OCI-LY3 (cell line): ENCODE data around the gene FGD5.

Source experiments
- H2AFZ ChIP-seq: fragments of 200-600, 300-600 bp; shearing (Covaris generic); 2 replicates; pipeline ENCODE4 v1.6.0; 2014; ENCODE audit warnings: antibody characterized with exemption, low read depth, low read length
- H3K27ac ChIP-seq: fragments of 200-600, 300-600 bp; sonication (generic); 2 replicates; pipeline ENCODE4 v1.5.1; 2014; ENCODE audit warnings: mild to moderate bottlenecking, low read length, moderate library complexity, mixed read lengths
- H3K27me3 ChIP-seq: fragments of 200-600, 300-600 bp; sonication (generic); 2 replicates; pipeline ENCODE4 v1.6.1; 2014; ENCODE audit warnings: low read depth, low read length, mixed read lengths
- H3K36me3 ChIP-seq: fragments of 200-600, 300-600 bp; sonication (generic); replicated peaks from 2 replicates; pipeline ENCODE3; 2014; ENCODE audit warnings: low read depth, low read length, mixed read lengths
- H3K4me1 ChIP-seq: fragments of 300-600, 200-600 bp; sonication (generic); 2 replicates; pipeline ENCODE4 v1.6.1; 2014; ENCODE audit warnings: low read length, mixed read lengths
- H3K4me2 ChIP-seq: fragments of 200-600, 300-600 bp; sonication (generic); 2 replicates; pipeline ENCODE4 v1.6.1; 2014; ENCODE audit warnings: low read length, mixed read lengths
- H3K4me3 ChIP-seq: fragments of 300-600, 200-600 bp; sonication (generic); 2 replicates; pipeline ENCODE4 v1.5.1; 2014; ENCODE audit warnings: antibody characterized with exemption, mild to moderate bottlenecking, low read length, moderate library complexity
- H3K79me2 ChIP-seq: fragments of 300-600, 200-600 bp; shearing (Covaris generic); 2 replicates; pipeline ENCODE4 v1.6.1; 2014; ENCODE audit warnings: mild to moderate bottlenecking, low read length, mixed read lengths
- H3K9ac ChIP-seq: fragments of 300-600, 200-600 bp; shearing (Covaris generic); 2 replicates; pipeline ENCODE4 v1.6.0; 2014; ENCODE audit warnings: mild to moderate bottlenecking, low read length, moderate library complexity
- H3K9me3 ChIP-seq: fragments of 200-600, 300-600 bp; shearing (Covaris generic); 2 replicates; pipeline ENCODE4 v1.6.1; 2014; ENCODE audit warnings: low read length, mixed read lengths; ENCODE audit not compliant: insufficient read depth
- H4K20me1 ChIP-seq: fragments of 200-600, 300-600 bp; sonication (generic); 2 replicates; pipeline ENCODE4 v1.6.1; 2016; ENCODE audit warnings: low read length, mixed read lengths; ENCODE audit not compliant: insufficient read depth
- EZH2phosphoT487 ChIP-seq: fragments of 200-600 bp; shearing (Covaris generic); IDR thresholded peaks from 2 replicates; pipeline ENCODE4 v1.6.1; 2018; ENCODE audit warnings: antibody characterized with exemption, mixed run types, low read depth
- TF ChIP-seq, protein P1 (sequence below): fragments of 200-600, 300-600 bp; sonication (generic); IDR thresholded peaks from 2 replicates; pipeline ENCODE4 v1.5.1; 2014; ENCODE audit warnings: antibody characterized with exemption, low read length, low read depth

FGD5 gene

DNA sequence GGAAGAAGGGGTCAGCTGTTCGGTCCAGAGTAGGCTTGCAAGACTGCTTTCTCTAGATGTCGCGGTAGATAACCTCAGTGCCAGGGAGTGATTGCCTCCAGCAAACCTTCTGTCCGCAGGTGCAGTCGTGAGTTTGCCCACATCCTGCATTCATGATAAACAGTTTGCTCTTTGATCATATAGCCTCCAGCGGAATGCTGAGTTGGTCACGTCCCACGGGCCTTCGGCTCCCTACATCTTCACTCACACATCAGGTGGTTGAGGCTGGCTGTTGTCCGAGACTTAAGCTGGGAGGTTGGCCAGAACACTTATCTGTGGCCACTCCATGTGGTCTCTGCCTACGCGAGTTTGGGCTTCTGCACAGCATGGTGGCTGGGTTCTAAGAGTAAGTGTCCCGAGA lies 66.5 kb downstream of the FGD5 start:
- Histone ChIP-seq H3K4me2 (no peak overlapping the region), H2AFZ (no peak overlapping the region), H3K27ac (no peak overlapping the region), H3K9ac (no peak overlapping the region), H3K4me1 (no peaks in the 10 kb centered on the region; the same call in 1 of the 2 replicates), H4K20me1 (peaks cover 3% of the 10 kb centered on the region; the same call in 1 of the 2 replicates), H3K36me3 (no peaks in the 10 kb centered on the region), H3K79me2 (no peaks in the 10 kb centered on the region), H3K27me3 (peaks cover 53% of the 10 kb centered on the region), H3K9me3 (no peaks in the 10 kb centered on the region), H3K4me3 (no peak overlapping the region)
- TF ChIP-seq, protein P1, sequence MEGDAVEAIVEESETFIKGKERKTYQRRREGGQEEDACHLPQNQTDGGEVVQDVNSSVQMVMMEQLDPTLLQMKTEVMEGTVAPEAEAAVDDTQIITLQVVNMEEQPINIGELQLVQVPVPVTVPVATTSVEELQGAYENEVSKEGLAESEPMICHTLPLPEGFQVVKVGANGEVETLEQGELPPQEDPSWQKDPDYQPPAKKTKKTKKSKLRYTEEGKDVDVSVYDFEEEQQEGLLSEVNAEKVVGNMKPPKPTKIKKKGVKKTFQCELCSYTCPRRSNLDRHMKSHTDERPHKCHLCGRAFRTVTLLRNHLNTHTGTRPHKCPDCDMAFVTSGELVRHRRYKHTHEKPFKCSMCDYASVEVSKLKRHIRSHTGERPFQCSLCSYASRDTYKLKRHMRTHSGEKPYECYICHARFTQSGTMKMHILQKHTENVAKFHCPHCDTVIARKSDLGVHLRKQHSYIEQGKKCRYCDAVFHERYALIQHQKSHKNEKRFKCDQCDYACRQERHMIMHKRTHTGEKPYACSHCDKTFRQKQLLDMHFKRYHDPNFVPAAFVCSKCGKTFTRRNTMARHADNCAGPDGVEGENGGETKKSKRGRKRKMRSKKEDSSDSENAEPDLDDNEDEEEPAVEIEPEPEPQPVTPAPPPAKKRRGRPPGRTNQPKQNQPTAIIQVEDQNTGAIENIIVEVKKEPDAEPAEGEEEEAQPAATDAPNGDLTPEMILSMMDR, result no peak

DNA sequence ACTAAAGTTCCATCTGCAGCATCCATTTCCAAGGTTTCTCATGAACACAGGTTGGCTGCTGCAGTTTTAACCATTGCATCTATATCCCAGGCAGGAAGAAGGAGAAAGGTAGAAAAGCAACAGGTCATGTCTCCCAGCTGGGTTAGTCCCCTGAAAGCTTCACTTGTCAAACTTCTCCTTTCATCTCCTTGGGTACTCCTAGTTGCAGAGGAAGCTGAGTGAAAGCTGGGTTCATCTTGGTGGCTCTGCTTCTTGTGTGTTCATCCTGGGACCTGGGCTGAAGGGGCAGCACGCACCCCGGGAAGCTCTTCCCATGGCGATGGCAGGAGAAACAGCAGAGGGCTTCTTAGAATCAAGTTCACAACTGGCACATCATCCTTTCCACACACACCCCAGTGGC lies 67.3 kb downstream of the FGD5 start:
- Histone ChIP-seq H3K4me1 (peaks cover 7% of the 10 kb centered on the region), H3K27me3 (peaks cover 61% of the 10 kb centered on the region), H3K4me2 (no peak overlapping the region), H2AFZ (no peak overlapping the region), H3K36me3 (no peaks in the 10 kb centered on the region), H3K27ac (no peak overlapping the region), H3K9ac (no peak overlapping the region), H3K4me3 (no peak overlapping the region), H3K79me2 (no peaks in the 10 kb centered on the region), H4K20me1 (peaks cover 3% of the 10 kb centered on the region; the same call in 1 of the 2 replicates), H3K9me3 (no peaks in the 10 kb centered on the region)
- TF ChIP-seq, protein P1, result no peak
- no peak for TF ChIP-seq EZH2phosphoT487

DNA sequence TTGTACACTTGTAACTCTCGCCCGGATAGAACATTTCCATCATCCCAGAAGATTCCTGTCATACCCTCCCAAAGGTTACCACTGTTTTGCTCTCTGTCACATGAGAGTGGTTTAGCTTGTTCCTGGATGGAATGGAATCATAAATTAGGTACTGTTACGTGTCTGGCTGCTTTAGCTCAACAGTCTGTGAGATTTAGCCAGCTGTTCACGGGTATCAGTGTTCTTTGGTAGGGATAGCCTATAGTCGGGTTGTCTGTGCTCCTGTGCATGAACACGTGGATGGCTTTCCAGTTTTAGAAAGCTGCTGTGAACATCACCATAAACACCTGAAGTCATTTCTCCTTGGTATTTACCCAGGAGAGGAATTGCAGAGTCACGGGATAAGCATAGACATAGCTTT lies 70.4 kb downstream of the FGD5 start:
- H3K9me3 ChIP-seq, result no peaks in the 10 kb centered on the region
- no peak overlapping the region for H3K9ac ChIP-seq
- no peak overlapping the region for H3K27ac ChIP-seq
- no peak overlapping the region for H3K4me3 ChIP-seq
- H2AFZ ChIP-seq, result no peak overlapping the region
- peaks cover 10% of the 10 kb centered on the region for H3K4me1 ChIP-seq
- peaks cover 58% of the 10 kb centered on the region for H3K27me3 ChIP-seq
- TF ChIP-seq, protein P1, result no peak
- no peak for TF ChIP-seq EZH2phosphoT487
- H3K36me3 ChIP-seq, result no peaks in the 10 kb centered on the region
- H4K20me1 ChIP-seq, result peaks cover 2% of the 10 kb centered on the region; the same call in 1 of the 2 replicates
- no peak overlapping the region for H3K4me2 ChIP-seq
- H3K79me2 ChIP-seq, result no peaks in the 10 kb centered on the region

DNA sequence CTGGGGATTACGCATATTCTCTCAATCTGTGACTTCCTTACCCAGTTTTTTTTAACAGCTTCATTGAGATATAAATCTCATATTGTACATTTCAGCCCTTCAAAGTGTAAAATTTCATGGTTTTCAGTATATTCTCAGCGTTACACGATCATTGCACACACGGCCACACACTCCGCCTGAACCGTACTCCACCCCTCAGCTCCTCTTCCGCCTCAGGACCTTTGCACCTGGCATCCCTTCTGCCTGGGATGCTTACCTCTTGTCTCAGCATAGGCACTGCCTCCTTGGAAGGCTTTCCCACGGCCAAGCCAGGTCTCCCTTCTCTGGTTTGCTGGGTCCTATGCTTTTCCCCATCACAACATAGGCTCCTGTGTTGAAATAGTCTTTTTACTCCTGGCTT lies 71.2 kb downstream of the FGD5 start:
- no peak overlapping the region for H3K9ac ChIP-seq
- H4K20me1 ChIP-seq, result no peaks in the 10 kb centered on the region
- H3K36me3 ChIP-seq, result no peaks in the 10 kb centered on the region
- no peak overlapping the region for H3K4me3 ChIP-seq
- peaks cover 10% of the 10 kb centered on the region for H3K4me1 ChIP-seq
- peaks cover 55% of the 10 kb centered on the region for H3K27me3 ChIP-seq
- no peaks in the 10 kb centered on the region for H3K9me3 ChIP-seq
- TF ChIP-seq EZH2phosphoT487, result no peak
- TF ChIP-seq, protein P1, result no peak
- H3K79me2 ChIP-seq, result no peaks in the 10 kb centered on the region
- no peak overlapping the region for H3K27ac ChIP-seq
- no peak overlapping the region for H2AFZ ChIP-seq
- H3K4me2 ChIP-seq, result no peak overlapping the region
